H1 (cell line): ENCODE results near the gene MEF2D. TPM values are rescaled to one million over a fixed set of nuclear protein-coding genes. Genes with fewer than 3 reads are reported as not detected.

Source experiments
- BCL11A ChIP-seq, 2 experiments: IDR thresholded peaks; one replicate each; pipeline ENCODE4 v1.6.1; 2011; ENCODE audit warnings: low read depth in 2 of 2, low read length in 2 of 2, mild to moderate bottlenecking in 2 of 2
- BRCA1 ChIP-seq: IDR thresholded peaks from 2 replicates; pipeline ENCODE4 v1.6.1; 2012; ENCODE audit warnings: low read depth, low read length, improper control_type of control experiment
- CHD2 ChIP-seq: IDR thresholded peaks from 2 replicates; pipeline ENCODE4 v1.6.1; 2012; ENCODE audit warnings: low read length, improper control_type of control experiment
- CREB1 ChIP-seq: IDR thresholded peaks from 2 replicates; pipeline ENCODE4 v1.6.1; 2012; ENCODE audit warnings: inconsistent platforms
- FOSL1 ChIP-seq: IDR thresholded peaks from 2 replicates; pipeline ENCODE4 v1.6.1; 2011; ENCODE audit warnings: mild to moderate bottlenecking, low read depth, low read length, moderate library complexity; ENCODE audit not compliant: insufficient read depth
- HDAC6 ChIP-seq: IDR thresholded peaks from one replicate; pipeline ENCODE4 v1.7.1; 2012; ENCODE audit warnings: low read depth, mild to moderate bottlenecking, inconsistent platforms, low read length, moderate library complexity
- JUND ChIP-seq: IDR thresholded peaks from 2 replicates; pipeline ENCODE4 v1.6.1; 2011; ENCODE audit warnings: mild to moderate bottlenecking, improper control_type of control experiment, low read length
- KDM1A ChIP-seq: fragments of 200-600, 300-600 bp; sonication (generic); IDR thresholded peaks from 2 replicates; pipeline ENCODE4 v1.7.1; 2016; ENCODE audit warnings: mild to moderate bottlenecking, low read length, borderline replicate concordance
- MAFK ChIP-seq: IDR thresholded peaks from 2 replicates; pipeline ENCODE4 v1.6.1; 2012; ENCODE audit warnings: low read depth, mild to moderate bottlenecking, improper control_type of control experiment, low read length
- RBBP5 ChIP-seq: IDR thresholded peaks from 2 replicates; pipeline ENCODE4 v1.7.1; 2012; ENCODE audit warnings: low read depth, mild to moderate bottlenecking, inconsistent platforms, low read length, moderate library complexity, borderline replicate concordance
- RFX5 ChIP-seq: IDR thresholded peaks from 2 replicates; pipeline ENCODE4 v1.6.1; 2011; ENCODE audit warnings: low read depth, low read length, improper control_type of control experiment, borderline replicate concordance
- RXRA ChIP-seq: IDR thresholded peaks from 2 replicates; pipeline ENCODE4 v1.6.1; 2011; ENCODE audit warnings: low read depth, mild to moderate bottlenecking, low read length, moderate library complexity; ENCODE audit not compliant: insufficient read depth
- SIN3A ChIP-seq, 2 experiments: IDR thresholded peaks in 1 of 2; conservative IDR thresholded peaks in 1 of 2; 2 replicates each; pipeline ENCODE4 v1.6.1; 2011 to 2012; ENCODE audit warnings: low read length in 2 of 2, improper control_type of control experiment in 1 of 2, low read depth in 1 of 2, mild to moderate bottlenecking in 1 of 2
- SIRT6 ChIP-seq: IDR thresholded peaks from one replicate; pipeline ENCODE4 v1.7.1; 2012; ENCODE audit warnings: low read length, inconsistent platforms
- SP2 ChIP-seq: IDR thresholded peaks from 2 replicates; pipeline ENCODE4 v1.6.1; 2012; ENCODE audit warnings: mild to moderate bottlenecking, low read length, inconsistent platforms
- SP4 ChIP-seq: IDR thresholded peaks from 2 replicates; pipeline ENCODE4 v1.6.1; 2012; ENCODE audit warnings: low read length, inconsistent platforms
- SUZ12 ChIP-seq: fragments of 200-600 bp; sonication (generic); IDR thresholded peaks from 2 replicates; pipeline ENCODE4 v1.6.1; 2012; ENCODE audit warnings: mild to moderate bottlenecking, inconsistent platforms, low read length, moderate library complexity, mixed read lengths
- TAF1 ChIP-seq: IDR thresholded peaks from 2 replicates; pipeline ENCODE4 v1.6.1; 2011; ENCODE audit warnings: mild to moderate bottlenecking, low read depth, low read length
- TBP ChIP-seq: IDR thresholded peaks from 2 replicates; pipeline ENCODE4 v1.6.1; 2011; ENCODE audit warnings: low read depth, low read length, improper control_type of control experiment
- TEAD4 ChIP-seq: IDR thresholded peaks from 2 replicates; pipeline ENCODE4 v1.6.1; 2012; ENCODE audit warnings: low read depth, low read length, inconsistent platforms, mixed read lengths
- YY1 ChIP-seq: IDR thresholded peaks from 2 replicates; pipeline ENCODE4 v1.6.1; 2011; ENCODE audit warnings: low read depth, mild to moderate bottlenecking, low read length
- ZNF274 ChIP-seq: IDR thresholded peaks from 2 replicates; pipeline ENCODE4 v1.7.0; 2012; ENCODE audit warnings: low read length, borderline replicate concordance; ENCODE audit errors: extremely low read depth
- polyA plus RNA-seq, 7 experiments: library from polyadenylated mRNA; depleted of rRNA in 3 of 7; stranded (reverse) in 5 of 7; unstranded in 2 of 7; fragments of >200 nt in 5 of 7; fragments of 200-250 nt in 2 of 7; gene quantifications; 1 replicate in 5 of 7; 2 replicates in 1 of 7; 4 replicates in 1 of 7; pipeline versions ENCODE4 v1.2.1 to v1.2.3, GENCODE V29; 2011 to 2013; ENCODE audit warnings: missing spikeins in 2 of 7, mixed read lengths in 2 of 7
- total RNA-seq: library from RNA; stranded (reverse); fragmentation: NEBNext Ultra II Directional; extraction: Animal tissue kit (Norgen Biotek cat#: 25700); gene quantifications from 2 replicates; pipeline ENCODE4 v1.2.1, GENCODE V29; 2021
- TF ChIP-seq, protein P1 (sequence below), 3 experiments: IDR thresholded peaks; 1 replicate in 2 of 3; 2 replicates in 1 of 3; pipeline versions ENCODE4 v1.5.1 to v1.6.1; 2011; ENCODE audit warnings: low read length in 3 of 3, mild to moderate bottlenecking in 3 of 3, inconsistent platforms in 2 of 3, low read depth in 1 of 3, moderate library complexity in 1 of 3; ENCODE audit not compliant: insufficient read depth in 1 of 3; ENCODE audit errors: control extremely low read depth in 1 of 3

Gene MEF2D
- total and polyA plus RNA-seq, 2 of the 8 experiments (the other 6 are each of a cell fraction or from before 2014, with no cell fraction given), result 17.3 to 20.3 TPM

- TF ChIP-seq, protein P1, sequence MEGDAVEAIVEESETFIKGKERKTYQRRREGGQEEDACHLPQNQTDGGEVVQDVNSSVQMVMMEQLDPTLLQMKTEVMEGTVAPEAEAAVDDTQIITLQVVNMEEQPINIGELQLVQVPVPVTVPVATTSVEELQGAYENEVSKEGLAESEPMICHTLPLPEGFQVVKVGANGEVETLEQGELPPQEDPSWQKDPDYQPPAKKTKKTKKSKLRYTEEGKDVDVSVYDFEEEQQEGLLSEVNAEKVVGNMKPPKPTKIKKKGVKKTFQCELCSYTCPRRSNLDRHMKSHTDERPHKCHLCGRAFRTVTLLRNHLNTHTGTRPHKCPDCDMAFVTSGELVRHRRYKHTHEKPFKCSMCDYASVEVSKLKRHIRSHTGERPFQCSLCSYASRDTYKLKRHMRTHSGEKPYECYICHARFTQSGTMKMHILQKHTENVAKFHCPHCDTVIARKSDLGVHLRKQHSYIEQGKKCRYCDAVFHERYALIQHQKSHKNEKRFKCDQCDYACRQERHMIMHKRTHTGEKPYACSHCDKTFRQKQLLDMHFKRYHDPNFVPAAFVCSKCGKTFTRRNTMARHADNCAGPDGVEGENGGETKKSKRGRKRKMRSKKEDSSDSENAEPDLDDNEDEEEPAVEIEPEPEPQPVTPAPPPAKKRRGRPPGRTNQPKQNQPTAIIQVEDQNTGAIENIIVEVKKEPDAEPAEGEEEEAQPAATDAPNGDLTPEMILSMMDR (IDR thresholded peaks at IDR 0.05; ENCODE audit: control extremely low read depth in 1 of 3, insufficient read depth in 1 of 3, low read depth in 1 of 3, low read length in 3 of 3), result no peak
- TF ChIP-seq SP4, result no peak
- TF ChIP-seq SUZ12, result no peak
- peak; percentile 86 to 88; a peak in 3 of 4 replicates for TF ChIP-seq SIN3A (conservative IDR thresholded peaks at IDR 0.05 in 1 of 2, IDR thresholded peaks at IDR 0.05 in 1 of 2; ENCODE audit: low read depth in 1 of 2, low read length in 2 of 2)
- TF ChIP-seq KDM1A, result peak; percentile 73; the same call in 1 of the 2 replicates
- peak; percentile 98 for TF ChIP-seq CREB1
- TF ChIP-seq HDAC6, result no peak
- TF ChIP-seq CHD2, result peak; percentile 86
- TF ChIP-seq ZNF274, result no peak
- TF ChIP-seq MAFK, result no peak
- no peak for TF ChIP-seq SIRT6
- no peak for TF ChIP-seq TEAD4
- TF ChIP-seq YY1, result no peak
- TF ChIP-seq JUND, result peak; percentile 53
- TF ChIP-seq TBP, result peak; percentile 83; the same call in 1 of the 2 replicates
- no peak for TF ChIP-seq RXRA
- no peak for TF ChIP-seq RFX5
- 0 out of 2 replicates have a peak, but pooled peaks have one; percentile 68 for TF ChIP-seq RBBP5
- TF ChIP-seq TAF1, result peak; percentile 72
- no peak for TF ChIP-seq FOSL1
- TF ChIP-seq BCL11A (IDR thresholded peaks at IDR 0.05; ENCODE audit: low read depth in 2 of 2, low read length in 2 of 2), result no peak
- no peak for TF ChIP-seq BRCA1
- TF ChIP-seq SP2, result no peak
Measured at GRCh38 chr1:156504821-156505678, 4.5 kb upstream of the MEF2D start (continued).
